GM19099 (cell line): ENCODE measurements around the gene DDX10.

Experiments
- POLR2A ChIP-seq: IDR thresholded peaks from 3 replicates; pipeline ENCODE4 v1.6.1; 2011; ENCODE audit warnings: low read depth; ENCODE audit not compliant: insufficient read length; ENCODE audit errors: extremely low read depth

Gene DDX10

DNA sequence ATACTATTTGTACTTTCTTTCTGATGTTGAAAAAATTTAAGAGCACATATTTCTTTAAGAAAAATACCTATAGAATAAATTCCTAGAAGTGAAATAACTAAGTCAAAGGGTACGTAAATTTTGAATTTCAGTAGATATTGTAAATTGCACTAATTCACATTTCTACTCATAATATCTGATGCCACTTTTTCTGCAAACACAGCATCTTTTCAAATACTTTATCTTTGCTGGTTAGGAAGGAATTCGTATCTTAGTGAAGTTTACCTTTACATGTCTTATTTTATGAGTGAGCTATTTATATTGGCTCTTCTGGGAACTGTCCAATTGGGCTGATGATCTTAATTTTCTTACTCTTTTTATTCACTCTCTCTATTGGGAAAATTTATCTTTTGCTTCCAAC, 148.2 kb downstream of the DDX10 start:
- TF ChIP-seq POLR2A: no peak

DNA sequence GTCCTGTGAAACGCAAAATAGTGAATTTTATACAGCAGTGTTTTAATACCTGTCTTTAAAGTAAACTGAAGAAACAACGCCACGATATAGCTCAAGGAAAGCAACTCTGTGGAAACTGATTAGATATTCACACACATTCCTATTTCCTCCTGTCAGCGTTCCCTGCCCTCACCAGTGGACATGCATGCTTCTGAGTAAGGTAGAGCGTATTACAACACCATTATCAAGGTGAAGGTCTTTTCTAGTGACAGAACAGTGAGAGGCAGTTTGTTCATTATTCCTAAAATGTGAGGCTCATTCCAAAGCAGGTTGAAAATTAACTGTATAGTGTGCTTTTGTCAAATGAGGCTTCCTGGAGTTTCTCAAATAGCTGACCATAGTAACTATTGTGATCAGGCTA, 153.1 kb downstream of the DDX10 start:
- no peak for TF ChIP-seq POLR2A

DNA sequence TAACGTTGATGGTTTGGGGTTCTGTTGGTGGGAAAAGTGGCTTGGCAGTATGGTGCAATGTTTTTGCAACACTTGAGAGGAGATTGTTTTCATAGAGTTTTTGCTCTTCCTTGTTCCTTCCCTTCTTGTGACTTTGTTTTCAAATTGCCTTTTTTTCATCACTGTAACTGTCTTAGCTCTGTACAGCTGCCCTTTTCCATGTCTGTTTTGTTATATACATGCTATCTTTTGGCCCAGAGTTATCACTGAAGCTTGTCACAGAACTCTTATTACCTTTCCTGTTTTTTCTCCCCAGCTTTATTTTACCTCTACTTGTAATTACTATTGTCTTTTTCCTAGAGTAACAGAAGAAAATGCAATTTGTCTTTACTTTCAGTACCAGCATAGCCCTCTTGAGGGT, 154.1 kb downstream of the DDX10 start:
- no peak for TF ChIP-seq POLR2A

DNA sequence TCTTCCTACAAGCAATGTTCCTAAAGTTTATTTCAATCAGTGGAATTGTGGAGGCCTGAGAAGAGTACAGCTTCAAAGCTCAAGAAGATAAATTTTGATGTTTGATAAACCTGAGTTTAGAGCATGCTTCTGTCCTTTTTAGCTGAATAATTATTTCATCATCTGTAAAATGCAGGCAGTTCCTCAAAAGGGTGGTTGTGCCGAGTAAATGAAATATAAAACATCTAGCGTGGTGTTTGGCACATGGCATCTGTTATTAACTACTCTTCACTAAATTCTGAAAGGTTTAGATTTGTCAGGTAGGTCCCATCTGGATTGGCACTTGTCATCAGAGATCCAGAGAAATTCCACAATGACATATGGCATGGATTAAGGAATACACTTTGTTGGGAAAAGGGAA, 155.1 kb downstream of the DDX10 start:
- TF ChIP-seq POLR2A: no peak

DNA sequence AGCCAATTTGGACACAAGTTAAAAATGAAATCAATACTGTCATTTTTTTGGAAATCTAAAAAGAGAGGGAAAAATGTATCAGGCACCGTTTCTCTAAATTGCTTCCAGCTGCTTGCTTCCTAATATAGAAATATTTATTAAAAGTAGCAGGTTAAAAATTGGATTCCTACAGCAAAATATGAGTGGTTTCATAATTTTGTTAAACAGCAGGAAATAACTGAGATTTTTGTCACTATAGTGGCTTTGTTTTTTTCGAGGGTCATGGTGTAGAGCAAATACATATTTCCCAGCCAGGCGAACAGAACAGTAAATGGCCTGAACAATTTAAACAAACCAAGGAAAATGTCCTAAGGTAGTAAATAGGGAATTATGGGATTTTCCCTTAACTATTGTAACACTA, 159.7 kb downstream of the DDX10 start:
- no peak for TF ChIP-seq POLR2A

DNA sequence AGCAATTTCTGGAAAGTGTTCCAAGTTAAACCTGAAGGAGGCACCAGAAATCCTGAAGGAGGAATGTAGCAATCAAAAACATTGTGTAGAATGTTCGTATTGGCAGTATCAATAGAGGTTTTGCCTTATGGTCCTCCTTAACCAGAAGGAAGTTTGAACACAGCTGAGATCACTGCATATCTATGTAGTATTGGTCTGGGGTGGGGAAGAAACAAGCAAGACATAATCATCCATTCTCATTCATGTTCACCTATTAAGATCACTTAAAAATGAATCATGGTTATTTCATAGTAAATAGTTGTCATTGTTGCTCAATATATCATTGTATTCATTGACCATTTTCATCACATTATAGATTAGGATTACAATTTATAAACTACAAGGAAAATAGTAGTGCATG, 160.5 kb downstream of the DDX10 start:
- TF ChIP-seq POLR2A: no peak

DNA sequence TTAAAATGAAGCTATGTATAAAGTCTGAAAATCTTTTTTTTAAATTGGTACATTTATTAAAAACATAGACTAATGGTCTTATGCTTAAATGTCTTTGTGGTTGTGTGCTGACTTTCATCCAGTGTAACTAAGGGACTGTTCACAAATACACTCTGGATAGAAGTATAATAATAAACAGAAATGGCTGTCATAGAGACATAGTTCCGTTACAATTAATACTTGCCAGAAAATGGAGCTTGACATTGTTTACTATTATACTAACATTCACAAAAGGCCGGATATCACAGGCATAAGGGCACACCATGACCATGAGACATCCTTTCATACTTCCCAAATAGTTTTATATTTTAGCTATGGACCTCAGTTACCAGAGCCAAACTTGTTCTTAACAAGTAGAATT, 161.3 kb downstream of the DDX10 start:
- TF ChIP-seq POLR2A: no peak

DNA sequence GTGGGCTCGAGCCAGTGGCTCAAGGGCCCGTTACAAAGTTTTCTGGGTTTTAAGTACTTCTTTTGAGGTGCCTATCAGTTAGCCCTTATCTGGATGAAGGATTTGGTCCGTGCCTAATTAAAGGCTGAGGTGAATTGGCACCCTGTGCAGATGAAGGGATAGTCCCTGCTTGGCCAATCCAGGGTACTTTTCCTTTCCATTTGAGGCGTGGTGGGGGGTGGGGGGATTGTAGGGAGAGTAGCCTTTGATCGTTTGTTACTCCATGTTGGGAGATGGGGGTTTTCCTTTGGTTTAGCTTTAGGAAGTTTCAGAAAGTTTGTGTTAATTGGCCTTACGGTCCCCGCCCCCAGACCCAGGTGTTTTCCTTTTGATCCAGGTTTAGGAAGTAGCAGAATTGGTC, 170.8 kb downstream of the DDX10 start:
- TF ChIP-seq POLR2A: no peak

DNA sequence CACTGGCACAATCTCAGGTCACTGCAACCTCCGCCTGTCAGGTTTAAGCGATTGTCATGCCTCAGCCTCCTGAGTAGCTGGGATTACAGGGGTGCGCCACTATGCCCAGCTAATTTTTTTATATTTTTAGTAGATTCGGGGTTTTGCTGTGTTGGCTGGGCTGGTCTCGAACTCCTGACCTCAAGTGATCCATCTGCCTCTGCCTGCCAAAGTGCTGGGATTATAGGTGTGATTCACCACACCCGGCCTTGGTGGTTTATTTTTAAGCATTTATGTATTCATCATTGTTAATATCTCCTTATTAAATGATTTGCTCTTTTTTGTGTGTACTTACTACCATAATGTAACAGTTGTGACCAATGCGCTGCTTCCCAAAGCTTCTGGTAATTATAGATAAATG, 171.7 kb downstream of the DDX10 start:
- no peak for TF ChIP-seq POLR2A

DNA sequence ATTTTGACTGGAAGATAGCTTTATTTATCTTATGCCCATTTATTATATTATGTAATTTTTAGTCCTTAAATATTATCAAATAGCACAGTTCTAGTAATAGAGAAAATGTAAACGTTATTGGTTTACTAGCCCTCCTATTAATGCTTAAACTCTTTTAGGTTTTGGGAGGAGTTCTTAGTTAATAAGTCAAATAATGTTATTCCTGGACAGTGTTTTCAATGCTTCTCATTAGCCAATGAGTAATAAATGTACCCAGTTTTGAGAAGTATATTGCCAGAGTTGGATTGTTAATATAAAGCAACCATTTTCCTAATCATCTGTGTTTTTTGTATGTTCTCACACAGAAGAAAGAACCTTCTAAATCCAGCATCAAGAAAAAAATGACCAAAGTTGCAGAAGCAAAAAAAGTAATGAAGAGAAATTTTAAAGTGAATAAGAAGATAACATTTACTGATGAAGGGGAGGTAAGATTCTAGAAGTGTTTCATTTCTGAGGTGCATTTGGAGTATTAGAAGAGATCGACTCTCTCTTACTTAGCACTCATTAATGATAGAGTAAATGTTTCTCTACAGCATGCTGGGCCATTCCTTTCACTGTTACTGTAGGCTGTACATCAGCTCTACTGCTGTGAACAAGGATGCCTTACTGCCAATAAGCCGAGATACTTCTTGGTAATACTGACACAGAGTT, 173.4 kb downstream of the DDX10 start:
- no peak for TF ChIP-seq POLR2A

DNA sequence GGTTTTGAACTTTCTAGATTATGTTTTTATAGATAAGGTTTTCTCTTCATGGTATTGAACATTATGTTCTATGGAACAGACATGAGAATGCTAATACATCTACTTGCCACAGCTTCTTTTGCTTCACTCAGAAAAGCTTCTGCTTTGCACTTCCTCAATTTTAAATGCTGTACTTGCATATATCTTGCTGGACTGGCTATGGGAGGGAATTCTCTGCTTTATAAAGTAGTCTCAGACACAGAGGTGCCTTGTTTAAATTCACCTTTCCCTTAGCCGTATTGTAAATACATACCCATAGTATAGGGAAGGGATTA, 173.9 kb downstream of the DDX10 start:
- no peak for TF ChIP-seq POLR2A

DNA sequence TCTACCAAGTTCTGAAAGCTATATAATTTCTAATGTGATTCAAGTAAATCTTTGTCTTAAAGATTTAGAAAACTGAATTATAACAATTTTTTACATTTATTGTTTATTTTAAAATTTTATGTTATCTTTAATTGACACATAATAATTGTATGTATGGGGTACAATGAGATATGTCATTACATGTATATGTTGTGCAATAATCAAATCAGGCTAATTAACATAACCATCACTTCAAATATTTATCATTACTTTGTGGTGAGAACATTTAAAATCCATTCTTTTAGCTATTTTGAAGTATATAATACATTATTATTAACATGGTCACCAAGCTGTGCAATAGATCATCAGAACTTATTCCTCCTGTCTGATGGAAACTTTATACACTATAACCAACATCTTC, 181.1 kb downstream of the DDX10 start:
- TF ChIP-seq POLR2A: no peak

DNA sequence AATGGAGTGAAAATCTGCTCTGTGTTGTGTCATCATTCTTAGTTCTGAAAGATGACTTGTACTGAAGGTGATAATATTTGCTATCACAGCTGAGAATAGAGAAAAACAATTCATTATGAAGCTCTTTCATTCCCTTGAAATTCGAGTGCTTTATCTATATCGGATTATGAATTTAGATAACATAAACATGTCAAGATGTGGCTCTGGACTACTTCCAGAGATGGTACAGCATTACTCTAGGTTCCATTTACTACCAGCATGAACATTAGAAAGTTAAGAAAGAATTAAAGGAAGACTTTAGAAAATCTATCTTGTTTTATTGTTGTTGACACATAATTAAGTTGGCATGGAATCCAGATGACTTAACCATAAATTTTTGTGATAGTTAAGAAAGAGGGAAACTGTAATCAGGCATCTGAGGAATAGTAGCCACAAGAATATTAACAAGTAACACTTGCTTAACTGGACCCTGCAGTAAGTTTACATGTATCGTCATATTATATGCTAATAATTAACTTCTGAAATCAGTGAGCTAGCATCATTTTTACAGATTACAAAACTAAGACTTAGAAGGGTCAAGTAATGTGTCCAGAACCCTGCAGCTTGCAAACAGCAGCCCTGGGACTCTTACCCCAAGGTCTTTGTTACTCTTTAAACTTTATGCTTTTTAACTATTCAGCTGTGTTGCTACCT, 182.6 kb downstream of the DDX10 start:
- TF ChIP-seq POLR2A: no peak

DNA sequence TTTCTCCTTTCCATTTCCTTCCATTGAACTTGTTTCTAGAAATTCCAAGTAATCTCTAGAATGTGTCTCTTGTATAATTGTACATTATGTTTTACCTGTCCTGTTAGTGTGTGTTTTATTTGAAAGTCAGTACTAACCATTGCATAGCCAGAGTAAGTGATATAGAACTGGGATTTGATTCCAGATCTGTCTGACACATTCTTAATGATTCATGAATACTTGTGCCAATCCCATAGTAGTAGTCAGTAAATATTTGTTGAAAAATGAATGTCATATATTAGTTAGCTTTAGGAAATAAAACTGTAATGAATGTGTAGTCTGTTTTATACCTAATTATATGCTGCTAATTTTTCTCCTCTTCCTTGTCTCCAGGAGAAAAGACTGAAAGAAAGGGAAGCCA, 186.9 kb downstream of the DDX10 start:
- no peak for TF ChIP-seq POLR2A

DNA sequence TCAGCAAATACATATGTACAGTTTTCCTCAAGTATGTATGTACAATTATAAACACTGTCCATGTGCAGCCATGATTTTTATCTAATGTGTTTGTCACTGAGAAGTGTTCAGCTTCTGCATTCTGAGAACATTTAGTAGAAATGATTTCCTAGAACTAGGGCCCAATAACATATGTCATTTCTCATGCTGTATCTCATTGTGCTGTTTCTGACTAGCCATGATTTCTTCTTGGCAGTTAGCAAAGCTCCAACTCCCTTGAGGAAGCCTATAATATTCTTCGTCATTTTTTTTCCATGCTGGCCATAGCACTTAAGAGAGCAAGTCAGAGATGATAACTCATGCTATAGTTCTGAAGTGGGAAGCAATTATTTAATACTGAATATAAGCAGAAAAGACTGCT, 187.8 kb downstream of the DDX10 start:
- no peak for TF ChIP-seq POLR2A

DNA sequence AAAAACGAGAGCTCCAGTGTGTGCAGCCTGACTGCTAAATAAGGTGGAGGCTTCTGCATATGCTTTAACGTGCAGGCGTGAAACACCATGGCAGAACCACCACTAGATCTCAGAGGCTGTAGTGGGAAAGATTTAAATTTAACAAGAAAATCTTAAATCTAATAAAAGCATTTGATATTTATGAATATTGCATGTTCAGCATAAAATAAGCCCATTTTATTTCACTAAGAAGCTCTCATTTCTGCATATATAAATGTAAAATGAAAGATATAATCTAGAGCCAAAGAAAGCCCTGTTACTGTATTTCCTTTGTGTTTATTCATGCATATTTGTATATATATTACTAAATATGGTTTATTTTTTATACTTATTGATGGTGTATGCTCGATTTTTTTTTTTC, 188.3 kb downstream of the DDX10 start:
- TF ChIP-seq POLR2A: no peak

DNA sequence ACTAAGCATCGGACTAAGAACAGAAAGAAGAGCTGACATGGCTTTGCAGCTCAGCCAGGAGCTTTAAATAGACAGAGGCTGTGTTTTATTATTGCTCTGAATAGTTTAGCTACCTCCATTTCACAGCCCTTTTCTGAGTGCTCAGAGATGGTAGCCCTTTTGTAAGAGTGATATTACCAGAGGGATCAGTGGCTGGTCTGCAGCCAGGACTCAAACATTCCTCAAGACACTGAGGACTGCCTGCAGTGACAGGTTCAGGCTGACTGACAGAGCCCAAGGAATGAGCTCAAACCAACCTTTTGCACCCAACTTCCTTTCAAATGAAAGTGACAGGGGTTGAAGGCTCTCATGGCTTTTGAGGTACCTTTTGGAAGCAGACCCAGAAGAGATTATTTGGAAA, 189.0 kb downstream of the DDX10 start:
- no peak for TF ChIP-seq POLR2A
